B cell (primary cell): ENCODE measurements around the gene ANKRD31. TPM values are rescaled to one million over a fixed set of nuclear protein-coding genes. Genes with fewer than 3 reads are reported as not detected.

Experiments used
- ATAC-seq: fragments of 200-7000 bp; cut with Tn5 transposase; one replicate; pipeline ENCODE4 v1.10.0; 2021; ENCODE audit warnings: low read depth, mild to moderate bottlenecking, moderate number of reproducible peaks, moderate library complexity
- CTCF ChIA-PET: fragments of 350-600 bp; sonication (Branson Sonifier 250); formaldehyde crosslinking; loops from one replicate; lab custom pipeline; 2021; ENCODE audit warnings: antibody characterized with exemption, inconsistent platforms; lab: Charles Lee
- POLR2A ChIA-PET: fragments of 350-600 bp; sonication (Branson Sonifier 250); formaldehyde crosslinking; loops from one replicate; lab custom pipeline; 2021; ENCODE audit warnings: antibody characterized with exemption; lab: Charles Lee
- DNase-seq: peaks from one replicate; pipeline ENCODE4 v3.0.0; 2013
- H2AFZ ChIP-seq: 2 replicates; pipeline ENCODE4 v1.6.1; 2012; ENCODE audit warnings: mild to moderate bottlenecking, low read depth, low read length; ENCODE audit not compliant: insufficient read depth, poor library complexity, severe bottlenecking
- H3K27ac ChIP-seq, 2 donors: 1 replicate in 1 of 2; 2 replicates in 1 of 2; pipeline ENCODE4 v1.5.1; 2012 to 2013; ENCODE audit warnings: low read length in 2 of 2, mild to moderate bottlenecking in 2 of 2, moderate library complexity in 1 of 2
- H3K27me3 ChIP-seq, 4 experiments: fragments of 200-600 bp in 1 of 4; sonication (generic) in 1 of 4; replicated peaks in 1 of 4; 1 replicate in 2 of 4; 2 replicates in 2 of 4; pipeline versions ENCODE4 v1.6.1 to v1.7.0; 2013 to 2016; ENCODE audit warnings: low read length in 3 of 4, mild to moderate bottlenecking in 2 of 4, mixed read lengths in 1 of 4, moderate library complexity in 1 of 4; ENCODE audit not compliant: insufficient read depth in 4 of 4, control insufficient read depth in 3 of 4; ENCODE audit errors: control extremely low read depth in 1 of 4
- H3K36me3 ChIP-seq, 2 experiments: replicated peaks in 1 of 2; 1 replicate in 1 of 2; 2 replicates in 1 of 2; pipeline versions ENCODE4 v1.6.1 to v1.7.1; 2013; ENCODE audit warnings: low read length in 1 of 2; ENCODE audit not compliant: insufficient read depth in 2 of 2, control insufficient read depth in 1 of 2; ENCODE audit errors: control extremely low read depth in 1 of 2, extremely low read depth in 1 of 2
- H3K4me1 ChIP-seq, 2 donors: fragments of 200-600 bp in 1 of 2; sonication (generic) in 1 of 2; 1 replicate in 1 of 2; 2 replicates in 1 of 2; pipeline versions ENCODE4 v1.5.1 to v1.6.1; 2013 to 2017; ENCODE audit warnings: low read length in 2 of 2; ENCODE audit not compliant: control insufficient read depth in 2 of 2, insufficient read depth in 2 of 2
- H3K4me2 ChIP-seq: replicated peaks from 2 replicates; pipeline ENCODE3; 2012; ENCODE audit warnings: mild to moderate bottlenecking, low read depth, low read length; ENCODE audit not compliant: poor library complexity, severe bottlenecking
- H3K4me3 ChIP-seq, 5 experiments: fragments of 200-600 bp in 1 of 5; sonication (generic) in 1 of 5; 1 replicate in 3 of 5; 2 replicates in 2 of 5; pipeline versions ENCODE4 v1.5.1 to v1.7.0; 2011 to 2016; ENCODE audit warnings: low read length in 4 of 5, mild to moderate bottlenecking in 4 of 5, low read depth in 2 of 5, control low read depth in 1 of 5, moderate library complexity in 1 of 5; ENCODE audit not compliant: insufficient read depth in 1 of 5; ENCODE audit errors: control extremely low read depth in 1 of 5, extremely low read depth in 1 of 5
- H3K79me2 ChIP-seq: fragments of 200-600 bp; sonication (generic); one replicate; pipeline ENCODE4 v1.6.0; 2016; ENCODE audit warnings: low read length; ENCODE audit not compliant: control insufficient read depth, insufficient read depth
- H3K9ac ChIP-seq: fragments of 200-600 bp; sonication (generic); 2 replicates; pipeline ENCODE4 v1.6.1; 2017; ENCODE audit warnings: mild to moderate bottlenecking, low read length, moderate library complexity
- H3K9me3 ChIP-seq, 3 donors: one replicate each; pipeline versions ENCODE4 v1.6.1 to v1.7.1; 2013; ENCODE audit warnings: low read length in 2 of 3; ENCODE audit not compliant: control insufficient read depth in 2 of 3, insufficient read depth in 1 of 3; ENCODE audit errors: control extremely low read depth in 1 of 3
- H4K20me1 ChIP-seq: 2 replicates; pipeline ENCODE4 v1.6.0; 2012; ENCODE audit warnings: mild to moderate bottlenecking, low read length; ENCODE audit not compliant: insufficient read depth, control insufficient read depth, poor library complexity, severe bottlenecking
- H3K27ac Mint-ChIP-seq: one replicate; pipeline ENCODE4 v1.8.0; 2021; ENCODE audit warnings: mixed read lengths
- H3K27me3 Mint-ChIP-seq: one replicate; pipeline ENCODE4 v1.8.0; 2021; ENCODE audit warnings: mixed read lengths
- H3K4me1 Mint-ChIP-seq: one replicate; pipeline ENCODE4 v1.8.0; 2021; ENCODE audit warnings: mixed read lengths
- H3K4me3 Mint-ChIP-seq: one replicate; pipeline ENCODE4 v1.8.0; 2021; ENCODE audit warnings: mixed read lengths
- H3K9me3 Mint-ChIP-seq: one replicate; pipeline ENCODE4 v1.8.0; 2022; ENCODE audit warnings: mixed read lengths; ENCODE audit not compliant: insufficient read depth
- EZH2 ChIP-seq: IDR thresholded peaks from 2 replicates; pipeline ENCODE4 v1.6.1; 2012; ENCODE audit warnings: borderline replicate concordance, low read depth, mild to moderate bottlenecking, moderate library complexity, low read length; ENCODE audit not compliant: insufficient read depth, poor library complexity, severe bottlenecking
- WGBS: methylation state at CpG from one replicate; pipeline ENCODE4 v1.1.5; 2013; ENCODE audit warnings: missing lambda C conversion rate; ENCODE audit not compliant: insufficient coverage; 5-methylcytosine and 5-hydroxymethylcytosine counted together
- intact Hi-C: fragments of 100-400 bp; cut with micrococcal nuclease; formaldehyde crosslinking; loops from one replicate; pipeline ENCODE4 v1.10.0; 2022
- polyA plus RNA-seq: library from polyadenylated mRNA; depleted of rRNA; stranded (reverse); fragments of >200 nt; gene quantifications from 2 replicates; pipeline ENCODE4 v1.2.3, GENCODE V29; 2012
- total RNA-seq, 2 donors: library from RNA; stranded (reverse); fragments of 120-200 nt in 1 of 2; gene quantifications; 1 replicate in 1 of 2; 2 replicates in 1 of 2; pipeline versions ENCODE4 v1.2.3 to v1.2.4, GENCODE V29; 2013 to 2022
- TF ChIP-seq, protein P1 (sequence below): fragments of 200-600 bp; IDR thresholded peaks from one replicate; pipeline ENCODE4 v1.8.0; 2022; ENCODE audit warnings: antibody characterized with exemption, mild to moderate bottlenecking

The ANKRD31 gene
- total and polyA plus RNA-seq, 2 donors (not counting 1 experiment from before 2014, with no cell fraction given): 0.06 to 0.10 TPM

DNA sequence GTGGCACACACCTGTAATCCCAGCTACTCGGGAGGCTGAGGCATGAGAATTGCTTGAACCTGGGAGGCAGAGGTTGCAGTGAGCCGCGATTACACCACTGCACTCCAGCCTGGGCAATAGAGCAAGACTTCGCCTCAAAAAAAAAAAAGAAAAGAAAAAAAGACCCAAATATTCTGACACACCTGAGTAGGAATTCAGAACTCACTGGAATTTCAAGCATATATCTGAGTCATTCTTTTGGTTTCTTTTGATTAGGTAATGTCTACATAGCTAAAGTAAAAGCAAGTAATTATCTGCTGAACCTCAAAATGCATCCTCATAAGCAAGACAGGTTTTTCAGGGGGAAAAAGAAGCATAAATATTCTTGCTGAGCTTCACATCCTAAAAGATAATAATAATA lies 35.9 kb downstream of the ANKRD31 start:
- Histone ChIP-seq H3K4me2 (no peak overlapping the region), H3K9me3 (no peaks in the 10 kb centered on the region), H3K27ac (no peak overlapping the region), H3K4me3 (no peak overlapping the region), H2AFZ (no peak overlapping the region), H3K79me2 (no peaks in the 10 kb centered on the region), H3K27me3 (no peaks in the 10 kb centered on the region), H3K9ac (no peak overlapping the region), H4K20me1 (no peaks in the 10 kb centered on the region), H3K36me3 (no peaks in the 10 kb centered on the region), H3K4me1 (no peaks in the 10 kb centered on the region)
- 100% methylated on average over 3 of the region's 4 CpGs for WGBS
- TF ChIP-seq, protein P1, sequence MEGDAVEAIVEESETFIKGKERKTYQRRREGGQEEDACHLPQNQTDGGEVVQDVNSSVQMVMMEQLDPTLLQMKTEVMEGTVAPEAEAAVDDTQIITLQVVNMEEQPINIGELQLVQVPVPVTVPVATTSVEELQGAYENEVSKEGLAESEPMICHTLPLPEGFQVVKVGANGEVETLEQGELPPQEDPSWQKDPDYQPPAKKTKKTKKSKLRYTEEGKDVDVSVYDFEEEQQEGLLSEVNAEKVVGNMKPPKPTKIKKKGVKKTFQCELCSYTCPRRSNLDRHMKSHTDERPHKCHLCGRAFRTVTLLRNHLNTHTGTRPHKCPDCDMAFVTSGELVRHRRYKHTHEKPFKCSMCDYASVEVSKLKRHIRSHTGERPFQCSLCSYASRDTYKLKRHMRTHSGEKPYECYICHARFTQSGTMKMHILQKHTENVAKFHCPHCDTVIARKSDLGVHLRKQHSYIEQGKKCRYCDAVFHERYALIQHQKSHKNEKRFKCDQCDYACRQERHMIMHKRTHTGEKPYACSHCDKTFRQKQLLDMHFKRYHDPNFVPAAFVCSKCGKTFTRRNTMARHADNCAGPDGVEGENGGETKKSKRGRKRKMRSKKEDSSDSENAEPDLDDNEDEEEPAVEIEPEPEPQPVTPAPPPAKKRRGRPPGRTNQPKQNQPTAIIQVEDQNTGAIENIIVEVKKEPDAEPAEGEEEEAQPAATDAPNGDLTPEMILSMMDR: no peak
- TF ChIP-seq EZH2: no peak
- H3K27me3 Mint-ChIP-seq: no peaks in the 10 kb centered on the region
- no peaks in the 10 kb centered on the region for H3K9me3 Mint-ChIP-seq
- H3K4me1 Mint-ChIP-seq: no peaks in the 10 kb centered on the region
- ATAC-seq: no peak
- intact Hi-C loops: no loop called here
- H3K4me3 Mint-ChIP-seq: no peak overlapping the region
- ChIA-PET POLR2A (no interaction called here), CTCF (no interaction called here)
- no peak for DNase-seq
- no peak overlapping the region for H3K27ac Mint-ChIP-seq

DNA sequence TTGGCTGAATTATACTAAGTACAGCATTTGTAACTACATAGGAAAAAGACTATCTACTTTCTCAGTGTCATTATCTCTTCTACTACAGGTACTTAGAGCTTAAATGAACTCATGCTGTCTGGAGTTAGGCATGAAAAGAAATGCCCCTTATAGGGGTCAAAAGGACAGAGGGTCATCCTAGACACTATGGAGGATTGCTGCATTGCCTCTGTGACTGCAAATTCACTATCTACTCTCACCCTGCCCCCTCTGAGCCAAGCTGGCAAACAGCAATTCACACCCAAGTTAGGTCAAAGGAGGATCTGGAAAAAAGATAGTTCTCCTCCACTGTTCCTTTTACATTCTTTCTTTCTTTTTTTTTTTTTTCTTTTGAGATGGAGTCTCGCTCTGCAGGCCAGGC lies 36.7 kb downstream of the ANKRD31 start:
- DNase-seq (no peak), ATAC-seq (no peak)
- H3K36me3 ChIP-seq: no peaks in the 10 kb centered on the region
- no peak overlapping the region for H3K9ac ChIP-seq
- no peaks in the 10 kb centered on the region for H3K27me3 ChIP-seq
- Mint-ChIP-seq H3K27ac (no peak overlapping the region), H3K27me3 (no peaks in the 10 kb centered on the region), H3K4me3 (no peak overlapping the region), H3K4me1 (no peaks in the 10 kb centered on the region), H3K9me3 (no peaks in the 10 kb centered on the region)
- ChIA-PET CTCF (no interaction called here), POLR2A (no interaction called here)
- no peak overlapping the region for H3K27ac ChIP-seq
- intact Hi-C loops: no loop called here
- H3K4me1 ChIP-seq: no peaks in the 10 kb centered on the region
- no peaks in the 10 kb centered on the region for H3K79me2 ChIP-seq
- WGBS: no CpG with 5 or more reads among the region's 1 CpG
- no peaks in the 10 kb centered on the region for H4K20me1 ChIP-seq
- no peak overlapping the region for H3K4me3 ChIP-seq
- no peak overlapping the region for H3K4me2 ChIP-seq
- no peaks in the 10 kb centered on the region for H3K9me3 ChIP-seq
- no peak overlapping the region for H2AFZ ChIP-seq
- TF ChIP-seq, protein P1: no peak
- no peak for TF ChIP-seq EZH2
